H9 (cell line): ENCODE data around the gene UPF2. TPM values are rescaled to one million over a fixed set of nuclear protein-coding genes. Genes with fewer than 3 reads are reported as not detected.

Experiments used
- DNase-seq: peaks from one replicate; pipeline ENCODE4 v3.0.0-alpha.2; 2017
- H2AFZ ChIP-seq: one replicate; pipeline ENCODE4 v1.6.1; 2013; ENCODE audit warnings: mild to moderate bottlenecking, low read length, control low read depth, moderate library complexity
- H2AK5ac ChIP-seq: 2 replicates; pipeline ENCODE4 v1.6.1; 2013; ENCODE audit warnings: low read length, control low read depth, mixed read lengths; ENCODE audit not compliant: insufficient read length
- H2BK120ac ChIP-seq: one replicate; pipeline ENCODE4 v1.6.1; 2013; ENCODE audit warnings: low read depth, mild to moderate bottlenecking, low read length, control low read depth, inconsistent platforms; ENCODE audit not compliant: poor library complexity, severe bottlenecking
- H2BK12ac ChIP-seq: 2 replicates; pipeline ENCODE4 v1.6.1; 2013; ENCODE audit warnings: low read length, control low read depth, mixed read lengths, low read depth; ENCODE audit not compliant: insufficient read length
- H2BK15ac ChIP-seq: 2 replicates; pipeline ENCODE4 v1.6.1; 2013; ENCODE audit warnings: low read depth, low read length, control low read depth
- H2BK20ac ChIP-seq: one replicate; pipeline ENCODE4 v1.6.1; 2013; ENCODE audit warnings: low read depth, mild to moderate bottlenecking, low read length, control low read depth, inconsistent platforms; ENCODE audit not compliant: poor library complexity, severe bottlenecking
- H2BK5ac ChIP-seq: 2 replicates; pipeline ENCODE4 v1.6.1; 2013; ENCODE audit warnings: low read length, control low read depth, mixed read lengths; ENCODE audit not compliant: insufficient read length
- H3K14ac ChIP-seq: 2 replicates; pipeline ENCODE4 v1.6.1; 2013; ENCODE audit warnings: low read length, control low read depth; ENCODE audit not compliant: insufficient read depth
- H3K18ac ChIP-seq: 2 replicates; pipeline ENCODE4 v1.6.1; 2013; ENCODE audit warnings: low read depth, mild to moderate bottlenecking, mixed read lengths, low read length, control low read depth; ENCODE audit not compliant: insufficient read length
- H3K23ac ChIP-seq: 2 replicates; pipeline ENCODE4 v1.6.1; 2013; ENCODE audit warnings: low read length, control low read depth, mixed read lengths, low read depth; ENCODE audit not compliant: insufficient read length
- H3K23me2 ChIP-seq: 2 replicates; pipeline ENCODE4 v1.6.1; 2013; ENCODE audit warnings: low read depth, mild to moderate bottlenecking, mixed read lengths, low read length, control low read depth; ENCODE audit not compliant: insufficient read length, poor library complexity, severe bottlenecking
- H3K27ac ChIP-seq: 2 replicates; pipeline ENCODE4 v1.5.1; 2013; ENCODE audit warnings: low read length, control low read depth, mixed read lengths, low read depth; ENCODE audit not compliant: insufficient read length
- H3K27me3 ChIP-seq: 2 replicates; pipeline ENCODE4 v1.6.1; 2013; ENCODE audit warnings: low read length, control low read depth, inconsistent platforms; ENCODE audit not compliant: insufficient read depth
- H3K4ac ChIP-seq: 2 replicates; pipeline ENCODE4 v1.6.1; 2013; ENCODE audit warnings: low read depth, mild to moderate bottlenecking, control low read depth, inconsistent platforms, low read length, moderate library complexity
- H3K4me1 ChIP-seq: 2 replicates; pipeline ENCODE4 v1.6.1; 2013; ENCODE audit warnings: low read length, control low read depth, inconsistent platforms; ENCODE audit not compliant: insufficient read depth
- H3K4me2 ChIP-seq: 2 replicates; pipeline ENCODE4 v1.6.1; 2013; ENCODE audit warnings: low read length, control low read depth, mixed read lengths; ENCODE audit not compliant: insufficient read length, insufficient read depth
- H3K56ac ChIP-seq: 2 replicates; pipeline ENCODE4 v1.6.1; 2013; ENCODE audit warnings: low read depth, mild to moderate bottlenecking, mixed read lengths, low read length, control low read depth; ENCODE audit not compliant: insufficient read length
- H3K79me1 ChIP-seq: 2 replicates; pipeline ENCODE4 v1.6.1; 2013; ENCODE audit warnings: low read depth, mild to moderate bottlenecking, moderate library complexity, low read length, control low read depth, inconsistent platforms; ENCODE audit not compliant: insufficient read depth, poor library complexity, severe bottlenecking
- H3K79me2 ChIP-seq: 2 replicates; pipeline ENCODE4 v1.6.1; 2013; ENCODE audit warnings: low read length, control low read depth, inconsistent platforms; ENCODE audit not compliant: insufficient read depth
- H3K9ac ChIP-seq: 2 replicates; pipeline ENCODE4 v1.6.1; 2013; ENCODE audit warnings: low read length, control low read depth, mixed read lengths; ENCODE audit not compliant: insufficient read length; ENCODE audit errors: extremely low read depth
- H3K9me3 ChIP-seq: one replicate; pipeline ENCODE4 v1.6.1; 2013; ENCODE audit warnings: low read depth, low read length, inconsistent platforms; ENCODE audit not compliant: control insufficient read depth
- H3T11ph ChIP-seq: one replicate; pipeline ENCODE4 v1.6.1; 2013; ENCODE audit warnings: mild to moderate bottlenecking, low read length, control low read depth, inconsistent platforms
- H4K20me1 ChIP-seq: one replicate; pipeline ENCODE4 v1.6.1; 2013; ENCODE audit not compliant: control insufficient read depth, insufficient read length, insufficient read depth
- H4K5ac ChIP-seq: 2 replicates; pipeline ENCODE4 v1.6.1; 2013; ENCODE audit warnings: low read depth, mild to moderate bottlenecking, mixed read lengths, low read length, control low read depth; ENCODE audit not compliant: insufficient read length
- H4K8ac ChIP-seq: replicated peaks from 2 replicates; pipeline ENCODE4 v1.6.1; 2013; ENCODE audit warnings: low read length, control low read depth, mixed read lengths, low read depth; ENCODE audit not compliant: insufficient read length
- H4K91ac ChIP-seq: 2 replicates; pipeline ENCODE4 v1.6.1; 2013; ENCODE audit warnings: low read depth, mild to moderate bottlenecking, moderate library complexity, mixed read lengths, low read length, control low read depth; ENCODE audit not compliant: insufficient read length
- H3K27ac Mint-ChIP-seq, 3 experiments: 2 replicates in 2 of 3; 3 replicates in 1 of 3; pipeline ENCODE4 v1.8.0; 2020 to 2021; ENCODE audit warnings: mixed read lengths in 3 of 3, mild to moderate bottlenecking in 1 of 3, moderate library complexity in 1 of 3
- H3K27me3 Mint-ChIP-seq: 2 replicates; pipeline ENCODE4 v1.8.0; 2021; ENCODE audit warnings: low read depth, mild to moderate bottlenecking, moderate library complexity, mixed read lengths
- H3K36me3 Mint-ChIP-seq, 3 experiments: 2 replicates in 2 of 3; 3 replicates in 1 of 3; pipeline ENCODE4 v1.8.0; 2020 to 2021; ENCODE audit warnings: low read depth in 3 of 3, mixed read lengths in 3 of 3; ENCODE audit not compliant: insufficient read depth in 1 of 3
- H3K4me1 Mint-ChIP-seq, 2 experiments: 2 replicates each; pipeline ENCODE4 v1.8.0; 2020; ENCODE audit warnings: mixed read lengths in 2 of 2
- H3K4me3 Mint-ChIP-seq, 2 experiments: 2 replicates in 1 of 2; 3 replicates in 1 of 2; pipeline ENCODE4 v1.8.0; 2020 to 2021; ENCODE audit warnings: mild to moderate bottlenecking in 2 of 2, mixed read lengths in 2 of 2, moderate library complexity in 1 of 2
- H3K9me3 Mint-ChIP-seq, 2 experiments: 2 replicates in 1 of 2; 3 replicates in 1 of 2; pipeline ENCODE4 v1.8.0; 2020; ENCODE audit warnings: mild to moderate bottlenecking in 2 of 2, mixed read lengths in 2 of 2, moderate library complexity in 1 of 2
- CTCF ChIP-seq: fragments of 200-600 bp; sonication (generic); conservative IDR thresholded peaks from 3 replicates; pipeline ENCODE4 v1.8.0; 2021; ENCODE audit warnings: antibody characterized with exemption, mild to moderate bottlenecking
- WGBS: extraction: QIAGEN DNeasy Blood & Tissue Kit; methylation state at CpG from one replicate; pipeline ENCODE4 v1.1.7; 2013; ENCODE audit warnings: missing lambda C conversion rate, low lambda C conversion rate, mixed read lengths; ENCODE audit not compliant: insufficient read length; ENCODE audit errors: extremely low coverage; 5-methylcytosine and 5-hydroxymethylcytosine counted together
- total RNA-seq: library from RNA; stranded (reverse); gene quantifications from 2 replicates; pipeline ENCODE4 v1.2.1, GENCODE V29; 2021

UPF2 gene
- total RNA-seq, 1 experiment from 2014 or later, result 34.1 TPM

GRCh38 chr10:12061124-12061523 lies 18.5 kb upstream of the UPF2 start:
- no peaks in the 10 kb centered on the region for H3K79me1 ChIP-seq
- H3K23ac ChIP-seq, result no peak overlapping the region
- H3K23me2 ChIP-seq, result no peaks in the 10 kb centered on the region
- no peak overlapping the region for H4K8ac ChIP-seq
- no peak overlapping the region for H2BK12ac ChIP-seq
- Mint-ChIP-seq H3K27ac (no peak overlapping the region; a peak in 1 of 7 replicates), H3K36me3 (no peaks in the 10 kb centered on the region), H3K9me3 (no peaks in the 10 kb centered on the region; a peak in 1 of 5 replicates), H3K4me3 (no peak overlapping the region), H3K4me1 (peaks cover 11 to 13% of the 10 kb centered on the region in 2 experiments), H3K27me3 (no peaks in the 10 kb centered on the region; the same call in 1 of the 2 replicates)
- no peak overlapping the region for H2AFZ ChIP-seq
- H3K14ac ChIP-seq, result no peak overlapping the region
- no peaks in the 10 kb centered on the region for H3K27me3 ChIP-seq
- no peak overlapping the region for H2BK120ac ChIP-seq
- no peak overlapping the region for H4K91ac ChIP-seq
- H3K27ac ChIP-seq, result no peak overlapping the region
- DNase-seq, result no peak
- H2BK20ac ChIP-seq, result no peak overlapping the region
- no peak overlapping the region for H2AK5ac ChIP-seq
- no peak overlapping the region for H2BK15ac ChIP-seq
- WGBS, result no CpG with 5 or more reads among the region's 4 CpGs
- no peaks in the 10 kb centered on the region for H3K79me2 ChIP-seq
- H3K56ac ChIP-seq, result no peak overlapping the region
- no peak for TF ChIP-seq CTCF
- H3K9ac ChIP-seq, result no peak overlapping the region
- H3K18ac ChIP-seq, result no peak overlapping the region
- H3K9me3 ChIP-seq, result no peaks in the 10 kb centered on the region
- no peak overlapping the region for H3K4me2 ChIP-seq
- no peaks in the 10 kb centered on the region for H4K20me1 ChIP-seq
- no peak overlapping the region for H2BK5ac ChIP-seq
- no peak overlapping the region for H4K5ac ChIP-seq
- no peak overlapping the region for H3T11ph ChIP-seq
- no peaks in the 10 kb centered on the region for H3K4me1 ChIP-seq
- H3K4ac ChIP-seq, result no peak overlapping the region
